Measurements from ENCODE around the gene INO80D. TPM values are rescaled to one million over a fixed set of nuclear protein-coding genes. Genes with fewer than 3 reads are reported as not detected.
A peak's percentile ranks its signal among the peaks of the same experiment; 100 is the strongest.
"Not testable (repeated sequence)": the region's sequence is repeated elsewhere in the genome, so short reads cannot be mapped to it uniquely, and the experiment has no call there.

INO80D gene
- total RNA-seq, 1 donor from 2014 or later = 21.1 TPM

GRCh38 chr2:205976934-205977659, 108.9 kb downstream of the INO80D start:
- H3K27ac Mint-ChIP-seq (ENCODE audit: unreplicated experiment); H3K27me3 ChIP-seq (ENCODE audit: insufficient read depth, low read length); H3K9me3 ChIP-seq (ENCODE audit: insufficient read depth, low read depth, low read length); H3K79me2 ChIP-seq (ENCODE audit: insufficient read depth, low read length); FAIRE-seq; H3K27me3 Mint-ChIP-seq (ENCODE audit: low read depth, unreplicated experiment); H4K20me1 ChIP-seq (ENCODE audit: insufficient read depth, low read length); H2AFZ ChIP-seq (ENCODE audit: low read depth, low read length); H3K27ac ChIP-seq (ENCODE audit: low read depth, low read length); H3K9me3 Mint-ChIP-seq (ENCODE audit: unreplicated experiment); H3K9ac ChIP-seq (ENCODE audit: low read length); H3K36me3 ChIP-seq (ENCODE audit: insufficient read depth, low read length); H3K4me3 ChIP-seq (ENCODE audit: insufficient read depth, low read depth, low read length); H3K4me1 ChIP-seq (ENCODE audit: insufficient read depth, low read length); H3K4me2 ChIP-seq (ENCODE audit: low read length); DNase-seq (ENCODE audit: low read depth); H3K36me3 Mint-ChIP-seq (ENCODE audit: low read depth, unreplicated experiment); H3K4me3 Mint-ChIP-seq (ENCODE audit: unreplicated experiment); H3K4me1 Mint-ChIP-seq (ENCODE audit: low read depth, unreplicated experiment): not testable (repeated sequence)

- Mint-ChIP-seq H3K9me3 (ENCODE audit: unreplicated experiment) (peaks cover 9% of the 10 kb centered on the region), H3K36me3 (ENCODE audit: low read depth, unreplicated experiment) (peaks cover 1% of the 10 kb centered on the region), H3K4me3 (ENCODE audit: unreplicated experiment) (no peak overlapping the region), H3K27ac (ENCODE audit: unreplicated experiment) (no peak overlapping the region), H3K4me1 (ENCODE audit: low read depth, unreplicated experiment) (peaks cover 5% of the 10 kb centered on the region), H3K27me3 (ENCODE audit: low read depth, unreplicated experiment) (no peaks in the 10 kb centered on the region)
- no peaks in the 10 kb centered on the region for H3K36me3 ChIP-seq (ENCODE audit: insufficient read depth, low read length)
- no peak overlapping the region for H3K9ac ChIP-seq (ENCODE audit: low read length)
- FAIRE-seq (no peak), DNase-seq (ENCODE audit: low read depth) (no peak)
- H3K79me2 ChIP-seq (ENCODE audit: insufficient read depth, low read length) = no peaks in the 10 kb centered on the region
- H3K27me3 ChIP-seq (ENCODE audit: insufficient read depth, low read length) = no peaks in the 10 kb centered on the region
- no peak overlapping the region for H2AFZ ChIP-seq (ENCODE audit: low read depth, low read length)
- TF ChIP-seq CTCF (IDR thresholded peaks at IDR 0.05; ENCODE audit: insufficient read depth, low read depth, low read length) (no peak), EZH2 (IDR thresholded peaks at IDR 0.05; ENCODE audit: insufficient read depth, low read length) (no peak)
- H3K4me3 ChIP-seq (ENCODE audit: insufficient read depth, low read depth, low read length) = no peak overlapping the region
- H3K27ac ChIP-seq (ENCODE audit: low read depth, low read length) = no peak overlapping the region
- H4K20me1 ChIP-seq (ENCODE audit: insufficient read depth, low read length) = no peaks in the 10 kb centered on the region
- no peaks in the 10 kb centered on the region for H3K4me1 ChIP-seq (ENCODE audit: insufficient read depth, low read length)
- no peaks in the 10 kb centered on the region for H3K9me3 ChIP-seq (ENCODE audit: insufficient read depth, low read depth, low read length)
- no peak overlapping the region for H3K4me2 ChIP-seq (ENCODE audit: low read length)
These were observed 109.7 kb downstream of the INO80D start for GRCh38 chr2:205976120-205976814.

GRCh38 chr2:205975082-205975949, 110.7 kb downstream of the INO80D start:
- H2AFZ ChIP-seq (ENCODE audit: low read depth, low read length) = no peak overlapping the region
- no peak for FAIRE-seq
- H3K9me3 Mint-ChIP-seq (ENCODE audit: unreplicated experiment) = peaks cover 9% of the 10 kb centered on the region

More at GRCh38 chr2:205975082-205975949, 110.7 kb downstream of the INO80D start:
- Histone ChIP-seq H3K4me3 (ENCODE audit: insufficient read depth, low read depth, low read length) (no peak overlapping the region), H3K27me3 (ENCODE audit: insufficient read depth, low read length) (no peaks in the 10 kb centered on the region), H3K79me2 (ENCODE audit: insufficient read depth, low read length) (no peaks in the 10 kb centered on the region), H3K4me1 (ENCODE audit: insufficient read depth, low read length) (no peaks in the 10 kb centered on the region), H4K20me1 (ENCODE audit: insufficient read depth, low read length) (no peaks in the 10 kb centered on the region), H3K36me3 (ENCODE audit: insufficient read depth, low read length) (no peaks in the 10 kb centered on the region), H3K27ac (ENCODE audit: low read depth, low read length) (no peak overlapping the region), H3K9ac (ENCODE audit: low read length) (no peak overlapping the region), H3K4me2 (ENCODE audit: low read length) (no peak overlapping the region), H3K9me3 (ENCODE audit: insufficient read depth, low read depth, low read length) (no peaks in the 10 kb centered on the region)
- Mint-ChIP-seq H3K4me1 (ENCODE audit: low read depth, unreplicated experiment) (peaks cover 5% of the 10 kb centered on the region), H3K36me3 (ENCODE audit: low read depth, unreplicated experiment) (peaks cover 1% of the 10 kb centered on the region), H3K27me3 (ENCODE audit: low read depth, unreplicated experiment) (peaks cover 2% of the 10 kb centered on the region), H3K4me3 (ENCODE audit: unreplicated experiment) (peak overlapping the region; percentile 50), H3K27ac (ENCODE audit: unreplicated experiment) (peak overlapping the region; percentile 50)
- peak; percentile 12 for DNase-seq (ENCODE audit: low read depth)
- TF ChIP-seq CTCF (IDR thresholded peaks at IDR 0.05; ENCODE audit: insufficient read depth, low read depth, low read length) (no peak), EZH2 (IDR thresholded peaks at IDR 0.05; ENCODE audit: insufficient read depth, low read length) (no peak)

Measured in astrocyte (in vitro differentiated cells and primary cell).